COR-L47 (cell line): ENCODE data around the gene SHANK2.

ENCODE experiments used
- DNase-seq: peaks from one replicate; lab custom pipeline; 2025; lab: John Stamatoyannopoulos, UW

SHANK2 gene

GRCh38 chr11:71269603-71270511 is 17.5 kb upstream of the SHANK2 start:
- no peak for DNase-seq

- DNase-seq = no peak
These were observed 16.4 kb upstream of the SHANK2 start for GRCh38 chr11:71268706-71269321.

- no peak for DNase-seq
These were observed 15.5 kb upstream of the SHANK2 start for GRCh38 chr11:71267807-71268421.

- no peak for DNase-seq
These were observed 13.9 kb upstream of the SHANK2 start for GRCh38 chr11:71266114-71266833.

- no peak for DNase-seq
These were observed 13.2 kb upstream of the SHANK2 start for GRCh38 chr11:71265559-71266092.

- no peak for DNase-seq
These were observed 11.0 kb upstream of the SHANK2 start for GRCh38 chr11:71263386-71263785.

- no peak for DNase-seq
These were observed 3.6 kb upstream of the SHANK2 start for GRCh38 chr11:71255800-71256479.

GRCh38 chr11:71255323-71255722 is 2.9 kb upstream of the SHANK2 start:
- no peak for DNase-seq

- no peak for DNase-seq
These were observed 1.4 kb upstream of the SHANK2 start for GRCh38 chr11:71253794-71254193.

GRCh38 chr11:71252770-71253730 is 673 bp upstream of the SHANK2 start:
- no peak for DNase-seq

- peak; percentile 43 for DNase-seq
These were observed 562 bp downstream of the SHANK2 start for GRCh38 chr11:71251761-71252268.

- no peak for DNase-seq
These were observed 1.1 kb downstream of the SHANK2 start for GRCh38 chr11:71251151-71251721.

- DNase-seq = no peak
These were observed 1.7 kb downstream of the SHANK2 start for GRCh38 chr11:71250523-71251150.

- no peak for DNase-seq
These were observed 3.1 kb downstream of the SHANK2 start for GRCh38 chr11:71249301-71249700.

GRCh38 chr11:71248656-71249055 is 3.7 kb downstream of the SHANK2 start:
- DNase-seq = no peak

GRCh38 chr11:71248251-71248570 is 4.2 kb downstream of the SHANK2 start:
- no peak for DNase-seq

- no peak for DNase-seq
These were observed 4.7 kb downstream of the SHANK2 start for GRCh38 chr11:71247551-71248250.

GRCh38 chr11:71246559-71246958 is 5.8 kb downstream of the SHANK2 start:
- DNase-seq = peak; percentile 31
